GM23338 (cell line): ENCODE results near the gene INPP5K. TPM values are rescaled to one million over a fixed set of nuclear protein-coding genes. Genes with fewer than 3 reads are reported as not detected.

ENCODE experiments used
- ATAC-seq: fragments of 200-7000 bp; cut with Tn5 transposase; 3 replicates; pipeline ENCODE4 v1.9.1; 2020
- DNase-seq: peaks from one replicate; pipeline ENCODE4 v3.0.0-alpha.2; 2015; ENCODE audit warnings: low spot score
- H2AFZ ChIP-seq: fragments of 200-600 bp; sonication (generic); 2 replicates; pipeline ENCODE4 v1.8.0; 2016; ENCODE audit warnings: antibody characterized with exemption, mild to moderate bottlenecking, moderate library complexity
- H3F3A ChIP-seq: fragments of 200-600 bp; sonication (generic); replicated peaks from 2 replicates; pipeline ENCODE4 v1.8.0; 2017; ENCODE audit warnings: antibody characterized with exemption, mixed run types, low read depth
- H3K27ac ChIP-seq: fragments of 200-600 bp; sonication (generic); 2 replicates; pipeline ENCODE4 v1.6.1; 2016; ENCODE audit warnings: low read depth
- H3K27me3 ChIP-seq: fragments of 200-600 bp; sonication (generic); 2 replicates; pipeline ENCODE4 v1.8.0; 2016; ENCODE audit warnings: mild to moderate bottlenecking, mixed run types, moderate library complexity; ENCODE audit not compliant: insufficient read depth
- H3K36me3 ChIP-seq: fragments of 200-600 bp; sonication (generic); 2 replicates; pipeline ENCODE4 v1.8.0; 2016; ENCODE audit warnings: mild to moderate bottlenecking; ENCODE audit not compliant: insufficient read depth
- H3K4me1 ChIP-seq: fragments of 200-600 bp; sonication (generic); 2 replicates; pipeline ENCODE4 v1.8.0; 2016; ENCODE audit warnings: mild to moderate bottlenecking, moderate library complexity; ENCODE audit not compliant: insufficient read depth
- H3K4me2 ChIP-seq: fragments of 200-600 bp; sonication (generic); 2 replicates; pipeline ENCODE4 v1.7.1; 2017; ENCODE audit warnings: mixed run types
- H3K4me3 ChIP-seq: fragments of 200-600 bp; sonication (generic); 2 replicates; pipeline ENCODE4 v1.6.1; 2016; ENCODE audit warnings: mixed run types
- H3K79me2 ChIP-seq: fragments of 200-600 bp; sonication (generic); replicated peaks from 2 replicates; pipeline ENCODE4 v1.8.0; 2017; ENCODE audit warnings: mild to moderate bottlenecking; ENCODE audit not compliant: insufficient read depth
- H3K9me2 ChIP-seq: fragments of 200-600 bp; sonication (generic); 2 replicates; pipeline ENCODE4 v1.8.0; 2017; ENCODE audit not compliant: insufficient read depth
- H4K20me1 ChIP-seq: fragments of 200-600 bp; sonication (generic); replicated peaks from 2 replicates; pipeline ENCODE4 v1.8.0; 2017; ENCODE audit warnings: mild to moderate bottlenecking; ENCODE audit not compliant: insufficient read depth
- H3K27ac Mint-ChIP-seq: 2 replicates; pipeline ENCODE4 v1.8.0; 2020; ENCODE audit warnings: inconsistent platforms, mild to moderate bottlenecking, moderate library complexity, mixed read lengths
- H3K27me3 Mint-ChIP-seq: 3 replicates; pipeline ENCODE4 v1.8.0; 2022; ENCODE audit warnings: low read depth, mild to moderate bottlenecking, moderate library complexity, mixed read lengths, inconsistent platforms; ENCODE audit not compliant: insufficient read depth, poor library complexity
- H3K36me3 Mint-ChIP-seq: 3 replicates; pipeline ENCODE4 v1.8.0; 2021; ENCODE audit warnings: low read depth, mild to moderate bottlenecking, inconsistent platforms, moderate library complexity, mixed read lengths
- H3K4me1 Mint-ChIP-seq: 3 replicates; pipeline ENCODE4 v1.8.0; 2020; ENCODE audit warnings: mild to moderate bottlenecking, inconsistent platforms, mixed read lengths
- H3K4me3 Mint-ChIP-seq: 3 replicates; pipeline ENCODE4 v1.8.0; 2021; ENCODE audit warnings: moderate library complexity, mild to moderate bottlenecking, inconsistent platforms, mixed read lengths
- H3K9me3 Mint-ChIP-seq: 3 replicates; pipeline ENCODE4 v1.8.0; 2020; ENCODE audit warnings: moderate library complexity, mild to moderate bottlenecking, inconsistent platforms, mixed read lengths
- CREB1 ChIP-seq: fragments of 250-450 bp; sonication (Bioruptor Pico); IDR thresholded peaks from 2 replicates; pipeline ENCODE4 v1.5.0; 2020; ENCODE audit warnings: low read depth, mild to moderate bottlenecking, moderate library complexity
- EZH2 ChIP-seq: fragments of 200-600 bp; sonication (generic); IDR thresholded peaks from one replicate; pipeline ENCODE4 v1.8.0; 2017; ENCODE audit warnings: antibody characterized with exemption, mild to moderate bottlenecking, low read depth; ENCODE audit not compliant: unreplicated experiment
- JUNB ChIP-seq: IDR thresholded peaks from one replicate; pipeline ENCODE4 v1.6.1; 2016; ENCODE audit warnings: antibody characterized with exemption; ENCODE audit not compliant: unreplicated experiment
- NANOG ChIP-seq: IDR thresholded peaks from 2 replicates; pipeline ENCODE4 v1.6.1; 2016; ENCODE audit warnings: antibody characterized with exemption, borderline replicate concordance
- POLR2AphosphoS5 ChIP-seq: IDR thresholded peaks from 2 replicates; pipeline ENCODE4 v1.6.1; 2016; ENCODE audit warnings: antibody characterized with exemption, low read depth
- STAT1 ChIP-seq: IDR thresholded peaks from one replicate; pipeline ENCODE4 v1.6.1; 2016; ENCODE audit warnings: antibody characterized with exemption; ENCODE audit not compliant: unreplicated experiment
- ZNF114 ChIP-seq: fragments of 250-450 bp; sonication (Bioruptor Pico); IDR thresholded peaks from 2 replicates; pipeline ENCODE4 v1.5.0; 2020; ENCODE audit warnings: mild to moderate bottlenecking, moderate library complexity
- ZNF462 ChIP-seq: fragments of 250-450 bp; sonication (Bioruptor Pico); IDR thresholded peaks from 2 replicates; pipeline ENCODE4 v1.5.0; 2020; ENCODE audit warnings: mild to moderate bottlenecking, moderate library complexity
- polyA plus RNA-seq: library from polyadenylated mRNA; unstranded; fragments of >200 nt; fragmentation: Nextera tagmentation; extraction: Ambion mirVana; gene quantifications from 2 replicates; pipeline ENCODE4 v1.2.1, GENCODE V29; 2016
- total RNA-seq: library from RNA; depleted of rRNA; stranded (reverse); fragments of >200 nt; shearing (Covaris generic); gene quantifications from 2 replicates; pipeline ENCODE4 v1.2.3, GENCODE V29; 2014
- TF ChIP-seq, protein P1 (sequence below), 2 experiments: fragments of 200-600 bp in 1 of 2; sonication (generic) in 1 of 2; conservative IDR thresholded peaks; 2 replicates each; pipeline versions ENCODE4 v1.5.1 to v1.6.1; 2016 to 2017; ENCODE audit warnings: antibody characterized with exemption in 2 of 2, low read depth in 2 of 2, mild to moderate bottlenecking in 2 of 2, moderate library complexity in 1 of 2
- TF ChIP-seq, protein P2 (sequence below): IDR thresholded peaks from 2 replicates; pipeline ENCODE4 v1.6.1; 2016; ENCODE audit warnings: antibody characterized with exemption

The INPP5K gene
- total and polyA plus RNA-seq, 2 experiments from 2014 or later = 8.4 to 29.7 TPM

- Histone ChIP-seq H2AFZ (no peak overlapping the region), H3K4me1 (peaks cover 7% of the 10 kb centered on the region), H3K27me3 (no peaks in the 10 kb centered on the region), H4K20me1 (no peaks in the 10 kb centered on the region), H3K4me2 (no peak overlapping the region), H3K79me2 (peaks cover 13% of the 10 kb centered on the region), H3K27ac (no peak overlapping the region), H3K9me2 (no peaks in the 10 kb centered on the region), H3K4me3 (no peak overlapping the region), H3F3A (peaks cover 19% of the 10 kb centered on the region), H3K36me3 (no peaks in the 10 kb centered on the region; the same call in 1 of the 2 replicates)
- TF ChIP-seq CREB1 (no peak), STAT1 (no peak), NANOG (no peak), EZH2 (no peak), JUNB (no peak), POLR2AphosphoS5 (no peak), ZNF462 (CRISPR knock-in tag) (no peak), ZNF114 (CRISPR knock-in tag) (no peak)
- TF ChIP-seq, protein P1, sequence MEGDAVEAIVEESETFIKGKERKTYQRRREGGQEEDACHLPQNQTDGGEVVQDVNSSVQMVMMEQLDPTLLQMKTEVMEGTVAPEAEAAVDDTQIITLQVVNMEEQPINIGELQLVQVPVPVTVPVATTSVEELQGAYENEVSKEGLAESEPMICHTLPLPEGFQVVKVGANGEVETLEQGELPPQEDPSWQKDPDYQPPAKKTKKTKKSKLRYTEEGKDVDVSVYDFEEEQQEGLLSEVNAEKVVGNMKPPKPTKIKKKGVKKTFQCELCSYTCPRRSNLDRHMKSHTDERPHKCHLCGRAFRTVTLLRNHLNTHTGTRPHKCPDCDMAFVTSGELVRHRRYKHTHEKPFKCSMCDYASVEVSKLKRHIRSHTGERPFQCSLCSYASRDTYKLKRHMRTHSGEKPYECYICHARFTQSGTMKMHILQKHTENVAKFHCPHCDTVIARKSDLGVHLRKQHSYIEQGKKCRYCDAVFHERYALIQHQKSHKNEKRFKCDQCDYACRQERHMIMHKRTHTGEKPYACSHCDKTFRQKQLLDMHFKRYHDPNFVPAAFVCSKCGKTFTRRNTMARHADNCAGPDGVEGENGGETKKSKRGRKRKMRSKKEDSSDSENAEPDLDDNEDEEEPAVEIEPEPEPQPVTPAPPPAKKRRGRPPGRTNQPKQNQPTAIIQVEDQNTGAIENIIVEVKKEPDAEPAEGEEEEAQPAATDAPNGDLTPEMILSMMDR (conservative IDR thresholded peaks at IDR 0.05; ENCODE audit: low read depth in 2 of 2) = no peak
- TF ChIP-seq, protein P2, sequence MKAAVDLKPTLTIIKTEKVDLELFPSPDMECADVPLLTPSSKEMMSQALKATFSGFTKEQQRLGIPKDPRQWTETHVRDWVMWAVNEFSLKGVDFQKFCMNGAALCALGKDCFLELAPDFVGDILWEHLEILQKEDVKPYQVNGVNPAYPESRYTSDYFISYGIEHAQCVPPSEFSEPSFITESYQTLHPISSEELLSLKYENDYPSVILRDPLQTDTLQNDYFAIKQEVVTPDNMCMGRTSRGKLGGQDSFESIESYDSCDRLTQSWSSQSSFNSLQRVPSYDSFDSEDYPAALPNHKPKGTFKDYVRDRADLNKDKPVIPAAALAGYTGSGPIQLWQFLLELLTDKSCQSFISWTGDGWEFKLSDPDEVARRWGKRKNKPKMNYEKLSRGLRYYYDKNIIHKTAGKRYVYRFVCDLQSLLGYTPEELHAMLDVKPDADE = no peak
- no peak for DNase-seq
- Mint-ChIP-seq H3K9me3 (no peaks in the 10 kb centered on the region), H3K27me3 (peaks cover 5% of the 10 kb centered on the region), H3K4me1 (peaks cover 12% of the 10 kb centered on the region; the same call in 2 of the 3 replicates), H3K36me3 (peaks cover 6% of the 10 kb centered on the region; the same call in 1 of the 3 replicates), H3K4me3 (no peak overlapping the region), H3K27ac (no peak overlapping the region)
- ATAC-seq = no peak
These were observed 3.3 kb upstream of the INPP5K start for GRCh38 chr17:1519678-1520077.
